Stimulated activated CD4-positive, alpha-beta T cell treated with anti-CD3 and anti-CD28 coated beads, TNF-alpha, amount 100 ng/mL, for 4 hours (primary cell): Measurements from ENCODE around the gene TNRC6C.
"Not testable (repeated sequence)": the region's sequence is repeated elsewhere in the genome, so short reads cannot be mapped to it uniquely, and the experiment has no call there.

ENCODE experiments used
- DNase-seq, 3 experiments: peaks; one replicate each; pipeline ENCODE4 v3.0.0-alpha.2; 2020; ENCODE audit warnings: low read depth in 3 of 3

TNRC6C gene

GRCh38 chr17:78042542-78042941 is 84.0 kb downstream of the TNRC6C start:
- DNase-seq, result no peak

- DNase-seq, result no peak
These were observed 84.5 kb downstream of the TNRC6C start for GRCh38 chr17:78043031-78043430.

GRCh38 chr17:78044280-78044835 is 85.9 kb downstream of the TNRC6C start:
- no peak for DNase-seq

GRCh38 chr17:78045316-78045715 is 86.8 kb downstream of the TNRC6C start:
- DNase-seq, result no peak

- DNase-seq, result no peak
These were observed 88.4 kb downstream of the TNRC6C start for GRCh38 chr17:78046923-78047322.

GRCh38 chr17:78048346-78049292 is 90.1 kb downstream of the TNRC6C start:
- DNase-seq, result no peak

- DNase-seq, result no peak
These were observed 91.1 kb downstream of the TNRC6C start for GRCh38 chr17:78049609-78050008.

- no peak for DNase-seq
These were observed 92.9 kb downstream of the TNRC6C start for GRCh38 chr17:78051186-78051972.

- DNase-seq, result no peak
These were observed 95.4 kb downstream of the TNRC6C start for GRCh38 chr17:78053777-78054468.

- DNase-seq, result no peak
These were observed 98.7 kb downstream of the TNRC6C start for GRCh38 chr17:78057113-78057740.

- no peak for DNase-seq
These were observed 99.5 kb downstream of the TNRC6C start for GRCh38 chr17:78058001-78058400.

- no peak for DNase-seq
These were observed 100.1 kb downstream of the TNRC6C start for GRCh38 chr17:78058581-78058980.

- DNase-seq, result no peak
These were observed 104.1 kb downstream of the TNRC6C start for GRCh38 chr17:78062596-78062995.

- no peak for DNase-seq
These were observed 105.0 kb downstream of the TNRC6C start for GRCh38 chr17:78063489-78063888.

GRCh38 chr17:78064708-78065107 is 106.2 kb downstream of the TNRC6C start:
- DNase-seq, result no peak

GRCh38 chr17:78066976-78067375 is 108.5 kb downstream of the TNRC6C start:
- DNase-seq, result not testable (repeated sequence)

- no peak for DNase-seq
These were observed 111.2 kb downstream of the TNRC6C start for GRCh38 chr17:78069695-78070094.

GRCh38 chr17:78072961-78073360 is 114.5 kb downstream of the TNRC6C start:
- DNase-seq, result no peak

- DNase-seq, result no peak
These were observed 116.5 kb downstream of the TNRC6C start for GRCh38 chr17:78075011-78075410.

- DNase-seq, result no peak
These were observed 117.0 kb downstream of the TNRC6C start for GRCh38 chr17:78075545-78075944.

GRCh38 chr17:78079253-78079652 is 120.8 kb downstream of the TNRC6C start:
- DNase-seq, result no peak
